ENCODE results near the gene FBXW8. TPM values are rescaled to one million over a fixed set of nuclear protein-coding genes. Genes with fewer than 3 reads are reported as not detected.

Gene FBXW8
- polyA plus RNA-seq, 1 donor: 13.1 TPM

DNA sequence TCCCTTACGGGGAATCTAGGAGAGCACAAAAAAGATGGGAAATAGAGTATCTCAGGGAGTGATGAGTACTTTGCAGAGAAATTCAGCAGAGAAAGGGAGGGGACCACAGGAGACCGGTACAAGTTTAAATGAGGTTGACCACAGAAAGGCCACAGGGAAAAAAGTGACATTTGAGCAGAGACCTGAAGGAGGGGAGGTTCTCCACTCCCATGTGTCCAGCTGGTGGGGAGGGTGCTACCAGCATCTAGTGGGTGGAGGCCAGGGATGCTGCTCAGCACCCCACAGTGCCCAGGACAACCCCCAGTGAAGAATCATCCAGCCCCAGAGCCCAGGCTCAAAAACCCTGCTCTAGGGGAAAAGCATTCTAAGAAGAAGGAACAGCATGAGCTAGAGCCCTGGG is 153.8 kb downstream of the FBXW8 start:
- Histone ChIP-seq H3K4me1 (ENCODE audit: control insufficient read depth, insufficient read depth, low read length) (peaks cover 4% of the 10 kb centered on the region), H3K4me3 (ENCODE audit: low read length) (no peak overlapping the region), H3K27me3 (ENCODE audit: control insufficient read depth, insufficient read depth, low read length) (peaks cover 14% of the 10 kb centered on the region), H3K9me3 (ENCODE audit: control insufficient read depth, low read depth, low read length) (no peaks in the 10 kb centered on the region), H3K27ac (ENCODE audit: low read length) (no peak overlapping the region), H3K36me3 (ENCODE audit: control insufficient read depth, insufficient read depth, low read length) (no peaks in the 10 kb centered on the region)
- DNase-seq: no peak
- WGBS (ENCODE audit: insufficient coverage, low lambda C conversion rate): 100% methylated on average over 1 of the region's 2 CpGs

DNA sequence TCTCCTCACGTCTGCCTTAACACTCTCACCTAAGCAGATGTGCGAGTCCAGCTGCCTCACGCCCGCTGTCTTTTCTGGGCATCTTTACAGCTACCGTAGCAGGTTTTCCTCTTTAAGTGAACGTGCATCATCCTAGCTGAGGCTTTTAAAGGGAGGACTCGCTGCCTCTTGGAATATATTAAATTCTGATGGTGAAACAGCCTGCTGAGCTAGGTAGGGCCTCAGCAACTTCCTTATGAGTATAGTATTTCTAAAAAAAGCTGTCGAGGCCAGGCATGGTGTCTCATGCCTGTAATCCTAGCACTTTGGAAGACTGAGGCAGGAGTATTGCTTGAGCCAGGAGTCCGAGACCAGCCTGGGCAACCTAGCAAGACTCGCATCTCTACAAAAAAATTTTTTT is 156.3 kb downstream of the FBXW8 start:
- H3K27ac ChIP-seq (ENCODE audit: low read length): no peak overlapping the region
- no peak overlapping the region for H3K4me3 ChIP-seq (ENCODE audit: low read length)
- H3K4me1 ChIP-seq (ENCODE audit: control insufficient read depth, insufficient read depth, low read length): no peaks in the 10 kb centered on the region
- no peak for DNase-seq
- WGBS (ENCODE audit: insufficient coverage, low lambda C conversion rate): no CpG with 5 or more reads among the region's 10 CpGs
- no peaks in the 10 kb centered on the region for H3K9me3 ChIP-seq (ENCODE audit: control insufficient read depth, low read depth, low read length)
- H3K36me3 ChIP-seq (ENCODE audit: control insufficient read depth, insufficient read depth, low read length): no peaks in the 10 kb centered on the region
- H3K27me3 ChIP-seq (ENCODE audit: control insufficient read depth, insufficient read depth, low read length): peaks cover 5% of the 10 kb centered on the region

DNA sequence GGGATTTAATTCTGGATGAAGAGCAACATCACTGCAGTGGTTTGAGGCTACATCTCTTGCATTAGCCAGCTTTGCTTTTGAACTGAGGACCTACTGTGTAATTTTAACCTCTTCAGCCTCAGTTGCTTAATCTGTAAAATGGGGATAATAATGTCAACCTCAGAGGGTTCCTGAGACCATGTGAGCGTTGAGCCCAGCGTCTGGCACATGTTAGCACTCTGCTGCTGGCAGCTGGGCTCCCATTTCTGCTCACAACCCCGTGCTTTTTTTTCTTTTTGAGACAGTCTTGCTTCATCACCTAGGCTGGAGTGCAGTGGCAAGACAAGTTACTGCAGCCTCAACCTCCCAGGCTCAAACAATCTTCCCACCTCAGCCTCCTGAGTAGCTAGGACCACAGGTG is 156.9 kb downstream of the FBXW8 start:
- H3K4me3 ChIP-seq (ENCODE audit: low read length): no peak overlapping the region
- H3K4me1 ChIP-seq (ENCODE audit: control insufficient read depth, insufficient read depth, low read length): no peaks in the 10 kb centered on the region
- H3K27ac ChIP-seq (ENCODE audit: low read length): no peak overlapping the region
- H3K36me3 ChIP-seq (ENCODE audit: control insufficient read depth, insufficient read depth, low read length): no peaks in the 10 kb centered on the region
- H3K9me3 ChIP-seq (ENCODE audit: control insufficient read depth, low read depth, low read length): no peaks in the 10 kb centered on the region
- DNase-seq: no peak
- peaks cover 5% of the 10 kb centered on the region for H3K27me3 ChIP-seq (ENCODE audit: control insufficient read depth, insufficient read depth, low read length)
- no CpG with 5 or more reads among the region's 3 CpGs for WGBS (ENCODE audit: insufficient coverage, low lambda C conversion rate)

DNA sequence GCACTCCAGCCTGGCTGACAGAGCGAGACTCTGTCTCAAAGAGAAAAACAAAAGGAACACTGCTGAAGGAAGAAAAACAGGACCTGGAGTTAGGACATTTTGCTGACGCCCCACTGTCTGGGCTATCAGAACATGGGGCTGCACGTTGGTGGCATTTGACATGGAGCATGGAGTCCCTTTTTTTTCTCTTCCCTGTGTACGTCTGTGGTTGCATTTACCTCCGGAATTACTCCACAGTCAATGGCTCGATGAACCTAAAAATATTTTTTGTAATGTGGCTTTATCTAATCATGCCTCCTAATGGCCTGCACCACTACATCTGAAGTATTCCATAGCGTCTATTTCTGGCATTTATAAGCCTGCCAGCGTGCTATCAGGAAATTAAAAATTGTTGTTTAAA is 157.7 kb downstream of the FBXW8 start:
- H3K4me3 ChIP-seq (ENCODE audit: low read length): no peak overlapping the region
- H3K9me3 ChIP-seq (ENCODE audit: control insufficient read depth, low read depth, low read length): no peaks in the 10 kb centered on the region
- 100% methylated on average over 1 of the region's 8 CpGs for WGBS (ENCODE audit: insufficient coverage, low lambda C conversion rate)
- no peaks in the 10 kb centered on the region for H3K36me3 ChIP-seq (ENCODE audit: control insufficient read depth, insufficient read depth, low read length)
- no peaks in the 10 kb centered on the region for H3K4me1 ChIP-seq (ENCODE audit: control insufficient read depth, insufficient read depth, low read length)
- peaks cover 3% of the 10 kb centered on the region for H3K27me3 ChIP-seq (ENCODE audit: control insufficient read depth, insufficient read depth, low read length)
- no peak for DNase-seq
- no peak overlapping the region for H3K27ac ChIP-seq (ENCODE audit: low read length)

DNA sequence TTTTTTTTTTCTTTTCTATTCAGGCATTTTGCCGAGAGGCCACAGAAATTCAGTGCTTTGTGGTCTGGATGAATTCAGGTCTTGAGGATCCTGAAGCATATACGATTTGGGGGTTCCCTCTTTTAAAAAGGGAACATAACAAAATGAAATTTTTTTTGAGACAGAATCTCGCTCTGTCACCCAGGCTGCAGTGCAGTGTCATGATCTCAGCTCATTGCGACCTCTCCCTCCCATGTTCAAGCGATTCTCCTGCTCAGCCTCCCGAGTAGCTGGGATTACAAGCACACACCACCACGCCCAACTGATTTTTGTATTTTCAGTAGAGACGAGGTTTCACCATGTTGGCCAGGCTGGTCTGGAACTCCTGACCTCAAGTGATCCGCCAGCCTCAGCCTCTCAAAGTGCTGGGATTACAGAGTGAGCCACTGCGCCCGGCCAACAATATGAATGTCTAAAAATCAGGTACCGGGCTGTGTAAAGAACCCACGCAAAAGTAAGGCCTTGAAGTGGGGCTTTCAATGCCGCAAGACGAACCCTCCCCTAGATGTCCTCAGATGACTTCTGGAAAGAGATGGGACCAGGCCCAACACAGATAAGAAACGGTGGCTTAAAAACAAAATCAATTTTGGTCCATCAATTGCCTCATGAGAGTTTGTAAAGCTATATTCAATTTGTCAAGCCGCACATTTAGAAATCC is 158.5 kb downstream of the FBXW8 start:
- H3K9me3 ChIP-seq (ENCODE audit: control insufficient read depth, low read depth, low read length): no peaks in the 10 kb centered on the region
- WGBS (ENCODE audit: insufficient coverage, low lambda C conversion rate): 90% methylated on average over 2 of the region's 17 CpGs
- H3K27ac ChIP-seq (ENCODE audit: low read length): no peak overlapping the region
- peaks cover 3% of the 10 kb centered on the region for H3K27me3 ChIP-seq (ENCODE audit: control insufficient read depth, insufficient read depth, low read length)
- H3K4me3 ChIP-seq (ENCODE audit: low read length): no peak overlapping the region
- H3K4me1 ChIP-seq (ENCODE audit: control insufficient read depth, insufficient read depth, low read length): no peaks in the 10 kb centered on the region
- no peak for DNase-seq
- H3K36me3 ChIP-seq (ENCODE audit: control insufficient read depth, insufficient read depth, low read length): no peaks in the 10 kb centered on the region

DNA sequence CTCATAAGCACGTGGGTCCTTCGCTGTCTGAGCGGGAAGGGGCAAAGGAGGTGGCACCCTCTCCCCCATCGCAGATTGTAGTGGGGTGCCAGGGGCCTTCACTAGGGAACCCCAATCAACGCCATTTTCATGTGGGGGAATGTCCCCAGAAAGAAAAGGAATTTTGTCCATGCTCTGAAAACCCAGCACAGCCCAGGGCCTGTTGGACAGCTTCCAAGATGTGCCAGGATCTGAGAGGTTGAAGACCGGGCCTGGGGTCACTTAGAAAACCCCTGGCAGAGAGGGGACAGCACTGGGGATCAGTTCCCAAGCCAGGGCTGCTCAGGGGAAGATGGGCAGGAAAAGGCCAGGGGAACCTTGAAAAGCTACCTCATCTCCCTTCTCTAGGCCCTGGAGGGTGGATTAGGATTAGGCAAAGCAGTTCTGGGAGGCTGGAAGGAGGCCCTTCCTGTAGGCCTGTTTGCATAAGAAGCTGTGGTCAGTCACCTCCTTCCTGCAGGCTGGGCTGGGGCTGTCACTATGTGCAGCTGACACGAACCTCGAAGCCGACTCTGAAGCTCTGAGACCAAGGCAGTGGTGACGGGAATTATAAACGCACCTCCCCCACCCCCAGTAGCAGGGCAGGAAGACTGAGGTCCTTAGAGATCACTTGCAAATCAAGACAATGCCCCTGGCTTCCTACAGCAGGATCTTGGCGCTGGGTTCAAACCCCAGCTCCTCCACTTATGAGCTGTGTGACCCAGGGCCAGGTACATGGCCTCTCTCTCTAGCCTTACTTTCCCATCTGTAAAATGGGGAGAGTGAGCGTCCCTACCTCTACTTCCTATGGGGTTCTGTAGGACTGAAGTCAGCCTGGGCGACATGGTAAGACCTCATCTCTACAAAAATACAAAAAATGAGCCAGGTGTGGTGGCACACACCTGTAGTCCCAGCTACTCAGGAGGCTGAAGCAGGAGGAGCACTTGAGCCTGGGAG is 159.5 kb downstream of the FBXW8 start:
- Histone ChIP-seq H3K4me1 (ENCODE audit: control insufficient read depth, insufficient read depth, low read length) (no peaks in the 10 kb centered on the region), H3K4me3 (ENCODE audit: low read length) (no peak overlapping the region), H3K27ac (ENCODE audit: low read length) (no peak overlapping the region), H3K36me3 (ENCODE audit: control insufficient read depth, insufficient read depth, low read length) (no peaks in the 10 kb centered on the region), H3K9me3 (ENCODE audit: control insufficient read depth, low read depth, low read length) (no peaks in the 10 kb centered on the region), H3K27me3 (ENCODE audit: control insufficient read depth, insufficient read depth, low read length) (no peaks in the 10 kb centered on the region)
- DNase-seq: no peak
- WGBS (ENCODE audit: insufficient coverage, low lambda C conversion rate): no CpG with 5 or more reads among the region's 14 CpGs

DNA sequence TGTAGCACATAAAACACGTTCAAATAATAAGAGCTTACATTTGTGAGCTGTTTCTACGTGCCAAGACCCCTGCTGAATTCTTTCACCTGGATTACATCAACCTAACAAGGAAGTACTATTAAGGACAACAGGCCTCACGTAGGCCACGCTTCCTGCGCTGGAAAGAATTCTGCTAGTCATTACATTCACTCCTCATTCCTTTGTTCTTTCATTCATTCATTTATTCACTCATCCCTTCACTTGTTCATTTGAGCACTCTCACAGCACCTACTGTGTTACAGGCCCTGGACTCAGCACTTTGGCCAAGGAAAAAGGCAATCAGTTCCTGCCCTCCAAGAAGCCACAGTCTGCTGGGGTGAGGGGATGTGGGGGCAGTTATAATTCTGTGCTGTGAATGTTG is 160.3 kb downstream of the FBXW8 start:
- Histone ChIP-seq H3K27ac (ENCODE audit: low read length) (no peak overlapping the region), H3K27me3 (ENCODE audit: control insufficient read depth, insufficient read depth, low read length) (no peaks in the 10 kb centered on the region), H3K4me1 (ENCODE audit: control insufficient read depth, insufficient read depth, low read length) (no peaks in the 10 kb centered on the region), H3K9me3 (ENCODE audit: control insufficient read depth, low read depth, low read length) (no peaks in the 10 kb centered on the region), H3K4me3 (ENCODE audit: low read length) (no peak overlapping the region), H3K36me3 (ENCODE audit: control insufficient read depth, insufficient read depth, low read length) (no peaks in the 10 kb centered on the region)
- WGBS (ENCODE audit: insufficient coverage, low lambda C conversion rate): 96% methylated on average over 4 of the region's 5 CpGs
- DNase-seq: no peak

DNA sequence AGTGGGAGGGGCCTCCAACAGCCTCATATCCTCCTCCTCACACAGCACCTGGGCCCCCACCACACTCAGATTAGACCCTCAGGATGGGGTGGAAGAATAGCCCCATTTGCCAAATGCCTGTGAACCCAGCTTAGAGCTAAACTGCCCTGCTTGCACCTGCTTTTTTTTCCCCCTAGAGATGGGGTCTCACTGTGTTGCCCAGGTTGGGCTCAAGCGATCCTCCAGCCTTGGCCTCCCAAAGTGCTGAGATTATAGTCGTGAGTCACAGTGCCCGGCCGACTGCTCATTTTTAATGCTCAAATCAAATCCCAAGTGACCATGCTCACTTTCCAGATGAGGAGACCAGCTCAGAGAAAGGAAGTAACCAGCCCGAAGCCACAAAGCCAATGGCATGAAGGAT is 161.4 kb downstream of the FBXW8 start:
- no CpG with 5 or more reads among the region's 5 CpGs for WGBS (ENCODE audit: insufficient coverage, low lambda C conversion rate)
- Histone ChIP-seq H3K9me3 (ENCODE audit: control insufficient read depth, low read depth, low read length) (no peaks in the 10 kb centered on the region), H3K27me3 (ENCODE audit: control insufficient read depth, insufficient read depth, low read length) (no peaks in the 10 kb centered on the region), H3K27ac (ENCODE audit: low read length) (no peak overlapping the region), H3K4me3 (ENCODE audit: low read length) (no peak overlapping the region), H3K36me3 (ENCODE audit: control insufficient read depth, insufficient read depth, low read length) (no peaks in the 10 kb centered on the region), H3K4me1 (ENCODE audit: control insufficient read depth, insufficient read depth, low read length) (no peaks in the 10 kb centered on the region)
- DNase-seq: no peak

DNA sequence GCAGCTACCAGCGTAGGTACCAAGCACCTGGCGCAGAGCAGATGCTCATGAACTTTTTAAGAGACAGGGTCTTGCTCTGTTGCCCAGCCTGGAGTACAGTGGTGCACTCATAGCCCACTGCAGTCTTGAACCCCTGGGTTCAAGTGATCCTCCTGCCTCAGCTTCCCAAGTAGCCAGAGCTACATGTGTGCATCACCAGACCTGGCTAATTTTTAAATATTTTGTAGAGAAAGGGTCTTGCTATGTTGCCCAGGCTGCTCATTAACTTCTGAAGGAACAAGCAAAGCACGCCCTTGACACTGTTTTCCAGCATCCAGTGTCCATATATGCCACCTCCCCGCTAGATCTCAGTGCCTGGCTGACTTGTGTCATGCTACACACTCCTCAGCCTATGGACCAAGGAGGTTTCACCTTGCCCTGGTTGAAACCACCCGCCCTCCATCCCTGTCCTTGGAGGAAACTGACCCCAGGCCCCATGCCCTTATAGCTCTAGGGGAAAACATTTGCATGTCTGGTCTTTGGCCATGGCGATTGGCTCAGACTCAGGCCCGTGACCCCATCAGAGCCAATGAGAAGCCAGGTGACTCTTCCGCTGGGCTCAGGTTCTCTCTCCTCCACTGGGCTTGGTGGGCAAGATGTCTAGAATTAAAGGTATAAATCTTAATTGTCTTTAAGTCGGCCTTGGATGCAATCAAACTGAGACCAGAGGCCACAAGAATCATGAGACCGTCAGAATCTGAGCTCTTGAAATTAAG is 162.2 kb downstream of the FBXW8 start:
- no CpG with 5 or more reads among the region's 10 CpGs for WGBS (ENCODE audit: insufficient coverage, low lambda C conversion rate)
- no peak for DNase-seq
- no peak overlapping the region for H3K27ac ChIP-seq (ENCODE audit: low read length)
- H3K4me3 ChIP-seq (ENCODE audit: low read length): no peak overlapping the region
- H3K27me3 ChIP-seq (ENCODE audit: control insufficient read depth, insufficient read depth, low read length): no peaks in the 10 kb centered on the region
- no peaks in the 10 kb centered on the region for H3K9me3 ChIP-seq (ENCODE audit: control insufficient read depth, low read depth, low read length)
- no peaks in the 10 kb centered on the region for H3K36me3 ChIP-seq (ENCODE audit: control insufficient read depth, insufficient read depth, low read length)
- no peaks in the 10 kb centered on the region for H3K4me1 ChIP-seq (ENCODE audit: control insufficient read depth, insufficient read depth, low read length)

DNA sequence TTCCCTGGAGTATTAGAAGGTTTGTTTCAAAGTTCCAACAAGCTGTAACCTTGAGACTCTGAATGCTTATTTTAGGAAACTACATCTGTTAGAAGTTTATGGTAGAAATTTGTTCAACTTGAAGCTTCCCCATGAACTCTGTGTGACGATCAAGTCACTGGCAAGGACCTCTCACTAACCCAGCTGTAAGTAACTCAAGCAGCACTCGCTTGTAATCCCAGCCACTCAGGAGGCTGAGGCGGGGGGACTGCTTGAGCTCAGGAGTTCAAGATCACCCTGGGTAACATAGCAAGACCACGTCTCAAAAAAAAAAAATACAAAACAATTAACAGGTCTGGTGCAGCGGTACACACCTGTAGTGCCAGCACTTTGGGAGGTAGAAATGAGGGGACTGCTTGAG is 162.9 kb downstream of the FBXW8 start:
- WGBS (ENCODE audit: insufficient coverage, low lambda C conversion rate): 54% methylated on average over 3 of the region's 5 CpGs
- Histone ChIP-seq H3K36me3 (ENCODE audit: control insufficient read depth, insufficient read depth, low read length) (no peaks in the 10 kb centered on the region), H3K4me3 (ENCODE audit: low read length) (no peak overlapping the region), H3K9me3 (ENCODE audit: control insufficient read depth, low read depth, low read length) (no peaks in the 10 kb centered on the region), H3K27ac (ENCODE audit: low read length) (no peak overlapping the region), H3K4me1 (ENCODE audit: control insufficient read depth, insufficient read depth, low read length) (no peaks in the 10 kb centered on the region), H3K27me3 (ENCODE audit: control insufficient read depth, insufficient read depth, low read length) (no peaks in the 10 kb centered on the region)
- no peak for DNase-seq

Measured in large intestine (tissue), 3 donors.